ENCODE measurements around the gene PGLYRP3. TPM values are rescaled to one million over a fixed set of nuclear protein-coding genes. Genes with fewer than 3 reads are reported as not detected.

PGLYRP3 gene
- total and polyA plus RNA-seq, 2 of the 8 experiments (the other 6 are each of a cell fraction or from before 2014, with no cell fraction given) = not detected

DNA sequence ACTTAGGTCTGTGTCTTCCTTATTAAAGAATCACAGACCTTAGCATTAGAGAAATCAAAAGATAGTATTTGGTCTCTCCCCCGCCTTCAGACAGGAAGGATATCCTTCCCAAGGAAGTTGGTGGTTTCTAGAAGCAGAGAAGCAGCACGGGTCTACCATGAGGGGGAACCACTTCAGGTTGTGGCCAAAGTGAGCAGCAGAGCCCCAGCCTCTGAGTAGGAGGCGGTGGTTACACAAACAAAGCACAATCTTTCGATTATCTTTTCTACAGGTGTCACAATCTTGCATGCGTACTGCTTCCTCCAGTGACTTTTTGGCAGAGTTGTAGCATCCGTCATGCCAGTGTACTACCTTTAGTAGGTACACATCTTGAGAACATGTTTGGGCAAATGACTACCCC is 27.1 kb upstream of the PGLYRP3 start (continued):
- TF ChIP-seq, protein P1, sequence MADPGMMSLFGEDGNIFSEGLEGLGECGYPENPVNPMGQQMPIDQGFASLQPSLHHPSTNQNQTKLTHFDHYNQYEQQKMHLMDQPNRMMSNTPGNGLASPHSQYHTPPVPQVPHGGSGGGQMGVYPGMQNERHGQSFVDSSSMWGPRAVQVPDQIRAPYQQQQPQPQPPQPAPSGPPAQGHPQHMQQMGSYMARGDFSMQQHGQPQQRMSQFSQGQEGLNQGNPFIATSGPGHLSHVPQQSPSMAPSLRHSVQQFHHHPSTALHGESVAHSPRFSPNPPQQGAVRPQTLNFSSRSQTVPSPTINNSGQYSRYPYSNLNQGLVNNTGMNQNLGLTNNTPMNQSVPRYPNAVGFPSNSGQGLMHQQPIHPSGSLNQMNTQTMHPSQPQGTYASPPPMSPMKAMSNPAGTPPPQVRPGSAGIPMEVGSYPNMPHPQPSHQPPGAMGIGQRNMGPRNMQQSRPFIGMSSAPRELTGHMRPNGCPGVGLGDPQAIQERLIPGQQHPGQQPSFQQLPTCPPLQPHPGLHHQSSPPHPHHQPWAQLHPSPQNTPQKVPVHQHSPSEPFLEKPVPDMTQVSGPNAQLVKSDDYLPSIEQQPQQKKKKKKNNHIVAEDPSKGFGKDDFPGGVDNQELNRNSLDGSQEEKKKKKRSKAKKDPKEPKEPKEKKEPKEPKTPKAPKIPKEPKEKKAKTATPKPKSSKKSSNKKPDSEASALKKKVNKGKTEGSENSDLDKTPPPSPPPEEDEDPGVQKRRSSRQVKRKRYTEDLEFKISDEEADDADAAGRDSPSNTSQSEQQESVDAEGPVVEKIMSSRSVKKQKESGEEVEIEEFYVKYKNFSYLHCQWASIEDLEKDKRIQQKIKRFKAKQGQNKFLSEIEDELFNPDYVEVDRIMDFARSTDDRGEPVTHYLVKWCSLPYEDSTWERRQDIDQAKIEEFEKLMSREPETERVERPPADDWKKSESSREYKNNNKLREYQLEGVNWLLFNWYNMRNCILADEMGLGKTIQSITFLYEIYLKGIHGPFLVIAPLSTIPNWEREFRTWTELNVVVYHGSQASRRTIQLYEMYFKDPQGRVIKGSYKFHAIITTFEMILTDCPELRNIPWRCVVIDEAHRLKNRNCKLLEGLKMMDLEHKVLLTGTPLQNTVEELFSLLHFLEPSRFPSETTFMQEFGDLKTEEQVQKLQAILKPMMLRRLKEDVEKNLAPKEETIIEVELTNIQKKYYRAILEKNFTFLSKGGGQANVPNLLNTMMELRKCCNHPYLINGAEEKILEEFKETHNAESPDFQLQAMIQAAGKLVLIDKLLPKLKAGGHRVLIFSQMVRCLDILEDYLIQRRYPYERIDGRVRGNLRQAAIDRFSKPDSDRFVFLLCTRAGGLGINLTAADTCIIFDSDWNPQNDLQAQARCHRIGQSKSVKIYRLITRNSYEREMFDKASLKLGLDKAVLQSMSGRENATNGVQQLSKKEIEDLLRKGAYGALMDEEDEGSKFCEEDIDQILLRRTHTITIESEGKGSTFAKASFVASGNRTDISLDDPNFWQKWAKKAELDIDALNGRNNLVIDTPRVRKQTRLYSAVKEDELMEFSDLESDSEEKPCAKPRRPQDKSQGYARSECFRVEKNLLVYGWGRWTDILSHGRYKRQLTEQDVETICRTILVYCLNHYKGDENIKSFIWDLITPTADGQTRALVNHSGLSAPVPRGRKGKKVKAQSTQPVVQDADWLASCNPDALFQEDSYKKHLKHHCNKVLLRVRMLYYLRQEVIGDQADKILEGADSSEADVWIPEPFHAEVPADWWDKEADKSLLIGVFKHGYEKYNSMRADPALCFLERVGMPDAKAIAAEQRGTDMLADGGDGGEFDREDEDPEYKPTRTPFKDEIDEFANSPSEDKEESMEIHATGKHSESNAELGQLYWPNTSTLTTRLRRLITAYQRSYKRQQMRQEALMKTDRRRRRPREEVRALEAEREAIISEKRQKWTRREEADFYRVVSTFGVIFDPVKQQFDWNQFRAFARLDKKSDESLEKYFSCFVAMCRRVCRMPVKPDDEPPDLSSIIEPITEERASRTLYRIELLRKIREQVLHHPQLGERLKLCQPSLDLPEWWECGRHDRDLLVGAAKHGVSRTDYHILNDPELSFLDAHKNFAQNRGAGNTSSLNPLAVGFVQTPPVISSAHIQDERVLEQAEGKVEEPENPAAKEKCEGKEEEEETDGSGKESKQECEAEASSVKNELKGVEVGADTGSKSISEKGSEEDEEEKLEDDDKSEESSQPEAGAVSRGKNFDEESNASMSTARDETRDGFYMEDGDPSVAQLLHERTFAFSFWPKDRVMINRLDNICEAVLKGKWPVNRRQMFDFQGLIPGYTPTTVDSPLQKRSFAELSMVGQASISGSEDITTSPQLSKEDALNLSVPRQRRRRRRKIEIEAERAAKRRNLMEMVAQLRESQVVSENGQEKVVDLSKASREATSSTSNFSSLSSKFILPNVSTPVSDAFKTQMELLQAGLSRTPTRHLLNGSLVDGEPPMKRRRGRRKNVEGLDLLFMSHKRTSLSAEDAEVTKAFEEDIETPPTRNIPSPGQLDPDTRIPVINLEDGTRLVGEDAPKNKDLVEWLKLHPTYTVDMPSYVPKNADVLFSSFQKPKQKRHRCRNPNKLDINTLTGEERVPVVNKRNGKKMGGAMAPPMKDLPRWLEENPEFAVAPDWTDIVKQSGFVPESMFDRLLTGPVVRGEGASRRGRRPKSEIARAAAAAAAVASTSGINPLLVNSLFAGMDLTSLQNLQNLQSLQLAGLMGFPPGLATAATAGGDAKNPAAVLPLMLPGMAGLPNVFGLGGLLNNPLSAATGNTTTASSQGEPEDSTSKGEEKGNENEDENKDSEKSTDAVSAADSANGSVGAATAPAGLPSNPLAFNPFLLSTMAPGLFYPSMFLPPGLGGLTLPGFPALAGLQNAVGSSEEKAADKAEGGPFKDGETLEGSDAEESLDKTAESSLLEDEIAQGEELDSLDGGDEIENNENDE (IDR thresholded peaks at IDR 0.05; ENCODE audit: insufficient replicate concordance, low read length) = no peak
- TF ChIP-seq EZH2 (IDR thresholded peaks at IDR 0.05; ENCODE audit: low read depth, low read length, severe bottlenecking) (no peak), SP1 (IDR thresholded peaks at IDR 0.05; ENCODE audit: low read depth, low read length) (no peak), CBX5 (IDR thresholded peaks at IDR 0.05; ENCODE audit: low read depth, low read length) (no peak), CBX8 (IDR thresholded peaks at IDR 0.05; ENCODE audit: borderline replicate concordance, low read depth, low read length) (no peak), CHD2 (IDR thresholded peaks at IDR 0.05; ENCODE audit: low read length) (no peak), POLR2A (IDR thresholded peaks at IDR 0.05; ENCODE audit: control extremely low read depth in 1 of 2, low read depth in 2 of 2, low read length in 2 of 2) (no peak), YY1 (IDR thresholded peaks at IDR 0.05; ENCODE audit: low read depth, low read length) (no peak), POLR2AphosphoS5 (IDR thresholded peaks at IDR 0.05; ENCODE audit: low read depth, low read length) (no peak), SUZ12 (IDR thresholded peaks at IDR 0.05; ENCODE audit: low read length) (no peak), EP300 (IDR thresholded peaks at IDR 0.05; ENCODE audit: borderline replicate concordance in 1 of 2, low read depth in 2 of 2, low read length in 2 of 2) (no peak), CREB1 (IDR thresholded peaks at IDR 0.05) (no peak), KDM5A (IDR thresholded peaks at IDR 0.05; ENCODE audit: low read length) (no peak)

Measured in H1 (cell line).